ENCODE results near the gene MGAT5.

MGAT5 gene

GRCh38 chr2:134463699-134464022 lies 209.8 kb downstream of the MGAT5 start:
- H2BK15ac ChIP-seq (ENCODE audit: low read length), result peak overlapping the region; percentile 24
- no peak overlapping the region for H4K8ac ChIP-seq (ENCODE audit: low read depth, low read length)
- H4K91ac ChIP-seq (ENCODE audit: low read depth, low read length, poor library complexity), result no peak overlapping the region
- no peak overlapping the region for H2BK12ac ChIP-seq (ENCODE audit: low read length)
- no peak overlapping the region for H2BK5ac ChIP-seq (ENCODE audit: low read length)
- no peak for DNase-seq (ENCODE audit: low spot score)
- no peaks in the 10 kb centered on the region for H3K9me3 ChIP-seq (replicated peaks in 1 of 2; ENCODE audit: control insufficient read depth in 2 of 2, insufficient read depth in 1 of 2, low read depth in 1 of 2, low read length in 2 of 2)
- peak overlapping the region; percentile 20 for H3K18ac ChIP-seq (ENCODE audit: low read length)
- H3K27me3 ChIP-seq (ENCODE audit: control insufficient read depth in 3 of 3, insufficient read depth in 3 of 3, low read depth in 1 of 3, low read length in 3 of 3), result no peaks in the 10 kb centered on the region
- H3K14ac ChIP-seq (ENCODE audit: low read length), result no peak overlapping the region
- H3K4me2 ChIP-seq (ENCODE audit: insufficient read depth, low read length, poor library complexity, severe bottlenecking), result no peak overlapping the region
- H2AK5ac ChIP-seq (ENCODE audit: low read depth, low read length), result no peak overlapping the region
- no peak overlapping the region for H3K4ac ChIP-seq (ENCODE audit: low read length)
- peaks cover 0 to 6% of the 10 kb centered on the region in 2 donors for H3K4me1 ChIP-seq (ENCODE audit: control insufficient read depth in 2 of 2, insufficient read depth in 1 of 2, low read depth in 1 of 2, low read length in 2 of 2)
- no peaks in the 10 kb centered on the region for H3K79me1 ChIP-seq (ENCODE audit: low read depth, low read length)
- no peak overlapping the region for H3K4me3 ChIP-seq (ENCODE audit: low read length in 2 of 2)
- peak overlapping the region; percentile 44 for H3K9ac ChIP-seq (ENCODE audit: low read depth, low read length, poor library complexity)
- H3K27ac ChIP-seq (replicated peaks; ENCODE audit: low read length), result no peak overlapping the region
- WGBS, 2 donors (ENCODE audit: extremely low coverage in 2 of 2, insufficient read length in 2 of 2, insufficient replicate concordance in 1 of 2), result no CpG with 5 or more reads among the region's 7 CpGs
- H3K23ac ChIP-seq (ENCODE audit: low read depth, low read length, poor library complexity), result no peak overlapping the region
- H3K36me3 ChIP-seq (replicated peaks in 1 of 2; ENCODE audit: control insufficient read depth in 2 of 2, insufficient read depth in 2 of 2, low read length in 2 of 2), result no peaks in the 10 kb centered on the region
- H2AFZ ChIP-seq (ENCODE audit: low read length), result no peak overlapping the region
- H2BK120ac ChIP-seq (ENCODE audit: low read depth, low read length), result no peak overlapping the region

GRCh38 chr2:134465228-134466105 lies 211.6 kb downstream of the MGAT5 start:
- no peaks in the 10 kb centered on the region for H3K79me1 ChIP-seq (ENCODE audit: low read depth, low read length)
- H2AK5ac ChIP-seq (ENCODE audit: low read depth, low read length), result no peak overlapping the region
- no peak overlapping the region for H3K14ac ChIP-seq (ENCODE audit: low read length)
- no peak overlapping the region for H3K4me2 ChIP-seq (ENCODE audit: insufficient read depth, low read length, poor library complexity, severe bottlenecking)
- H3K18ac ChIP-seq (ENCODE audit: low read length), result no peak overlapping the region
- H4K91ac ChIP-seq (ENCODE audit: low read depth, low read length, poor library complexity), result no peak overlapping the region
- H3K9me3 ChIP-seq (replicated peaks in 1 of 2; ENCODE audit: control insufficient read depth in 2 of 2, insufficient read depth in 1 of 2, low read depth in 1 of 2, low read length in 2 of 2), result no peaks in the 10 kb centered on the region
- no peak overlapping the region for H2BK120ac ChIP-seq (ENCODE audit: low read depth, low read length)
- H3K23ac ChIP-seq (ENCODE audit: low read depth, low read length, poor library complexity), result no peak overlapping the region
- H3K27ac ChIP-seq (replicated peaks; ENCODE audit: low read length), result no peak overlapping the region
- no peaks in the 10 kb centered on the region for H3K36me3 ChIP-seq (replicated peaks in 1 of 2; ENCODE audit: control insufficient read depth in 2 of 2, insufficient read depth in 2 of 2, low read length in 2 of 2)
- H3K9ac ChIP-seq (ENCODE audit: low read depth, low read length, poor library complexity), result no peak overlapping the region
- no peak overlapping the region for H2AFZ ChIP-seq (ENCODE audit: low read length)
- H3K4me3 ChIP-seq (ENCODE audit: low read length in 2 of 2), result no peak overlapping the region
- H2BK15ac ChIP-seq (ENCODE audit: low read length), result no peak overlapping the region
- no peak overlapping the region for H4K8ac ChIP-seq (ENCODE audit: low read depth, low read length)
- 100% methylated on average over 1 of the region's 6 CpGs; no CpG with 5 or more reads in 1 of the 2 donors for WGBS, 2 donors (ENCODE audit: extremely low coverage in 2 of 2, insufficient read length in 2 of 2, insufficient replicate concordance in 1 of 2)
- no peak overlapping the region for H3K4ac ChIP-seq (ENCODE audit: low read length)
- H3K27me3 ChIP-seq (ENCODE audit: control insufficient read depth in 3 of 3, insufficient read depth in 3 of 3, low read depth in 1 of 3, low read length in 3 of 3), result no peaks in the 10 kb centered on the region
- DNase-seq (ENCODE audit: low spot score), result no peak
- no peak overlapping the region for H2BK5ac ChIP-seq (ENCODE audit: low read length)
- peaks cover 0 to 4% of the 10 kb centered on the region in 2 donors for H3K4me1 ChIP-seq (ENCODE audit: control insufficient read depth in 2 of 2, insufficient read depth in 1 of 2, low read depth in 1 of 2, low read length in 2 of 2)
- no peak overlapping the region for H2BK12ac ChIP-seq (ENCODE audit: low read length)

GRCh38 chr2:134466141-134466540 lies 212.3 kb downstream of the MGAT5 start:
- H3K14ac ChIP-seq (ENCODE audit: low read length), result no peak overlapping the region
- no peak overlapping the region for H2BK5ac ChIP-seq (ENCODE audit: low read length)
- H3K36me3 ChIP-seq (replicated peaks in 1 of 2; ENCODE audit: control insufficient read depth in 2 of 2, insufficient read depth in 2 of 2, low read length in 2 of 2), result no peaks in the 10 kb centered on the region
- H3K9ac ChIP-seq (ENCODE audit: low read depth, low read length, poor library complexity), result no peak overlapping the region
- no peaks in the 10 kb centered on the region for H3K79me1 ChIP-seq (ENCODE audit: low read depth, low read length)
- H3K4me1 ChIP-seq (ENCODE audit: control insufficient read depth in 2 of 2, insufficient read depth in 1 of 2, low read depth in 1 of 2, low read length in 2 of 2), result no peaks in the 10 kb centered on the region
- no peak overlapping the region for H3K23ac ChIP-seq (ENCODE audit: low read depth, low read length, poor library complexity)
- no peak overlapping the region for H3K4ac ChIP-seq (ENCODE audit: low read length)
- no peaks in the 10 kb centered on the region for H3K27me3 ChIP-seq (ENCODE audit: control insufficient read depth in 3 of 3, insufficient read depth in 3 of 3, low read depth in 1 of 3, low read length in 3 of 3)
- no peak overlapping the region for H3K4me2 ChIP-seq (ENCODE audit: insufficient read depth, low read length, poor library complexity, severe bottlenecking)
- no peak overlapping the region for H4K8ac ChIP-seq (ENCODE audit: low read depth, low read length)
- no peak overlapping the region for H4K91ac ChIP-seq (ENCODE audit: low read depth, low read length, poor library complexity)
- no peak overlapping the region for H2BK15ac ChIP-seq (ENCODE audit: low read length)
- no peak overlapping the region for H2AK5ac ChIP-seq (ENCODE audit: low read depth, low read length)
- H3K4me3 ChIP-seq (ENCODE audit: low read length in 2 of 2), result no peak overlapping the region
- H2BK12ac ChIP-seq (ENCODE audit: low read length), result no peak overlapping the region
- no peak overlapping the region for H3K18ac ChIP-seq (ENCODE audit: low read length)
- no peak overlapping the region for H2AFZ ChIP-seq (ENCODE audit: low read length)
- H2BK120ac ChIP-seq (ENCODE audit: low read depth, low read length), result no peak overlapping the region
- DNase-seq (ENCODE audit: low spot score), result no peak
- no peak overlapping the region for H3K27ac ChIP-seq (replicated peaks; ENCODE audit: low read length)
- H3K9me3 ChIP-seq (replicated peaks in 1 of 2; ENCODE audit: control insufficient read depth in 2 of 2, insufficient read depth in 1 of 2, low read depth in 1 of 2, low read length in 2 of 2), result no peaks in the 10 kb centered on the region
- no CpG with 5 or more reads among the region's 3 CpGs for WGBS, 2 donors (ENCODE audit: extremely low coverage in 2 of 2, insufficient read length in 2 of 2, insufficient replicate concordance in 1 of 2)

DNA sequence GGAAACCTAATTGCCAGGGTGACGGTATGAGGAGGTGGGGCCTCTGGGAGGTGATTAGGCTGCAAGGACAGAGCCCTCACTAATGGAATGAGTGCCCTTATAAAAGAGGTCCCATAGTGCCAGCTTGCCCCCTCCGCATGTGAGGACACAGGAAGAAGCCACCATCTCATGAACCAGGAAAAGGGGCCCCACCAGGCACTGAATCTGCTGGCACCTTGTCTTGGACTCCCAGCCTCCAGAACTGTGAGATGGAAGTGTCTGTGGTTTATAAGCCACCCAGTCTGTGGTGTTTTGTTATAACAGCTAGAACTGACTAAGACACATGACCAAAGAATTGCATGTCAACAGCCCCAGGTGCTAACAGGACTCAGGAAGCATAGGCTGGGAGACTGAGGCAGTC lies 214.3 kb downstream of the MGAT5 start:
- H2BK5ac ChIP-seq (ENCODE audit: low read length), result no peak overlapping the region
- WGBS, 2 donors (ENCODE audit: extremely low coverage in 2 of 2, insufficient read length in 2 of 2, insufficient replicate concordance in 1 of 2), result no CpG with 5 or more reads among the region's 2 CpGs
- H3K27me3 ChIP-seq (ENCODE audit: control insufficient read depth in 3 of 3, insufficient read depth in 3 of 3, low read depth in 1 of 3, low read length in 3 of 3), result no peaks in the 10 kb centered on the region
- H3K36me3 ChIP-seq (replicated peaks in 1 of 2; ENCODE audit: control insufficient read depth in 2 of 2, insufficient read depth in 2 of 2, low read length in 2 of 2), result no peaks in the 10 kb centered on the region
- H2AK5ac ChIP-seq (ENCODE audit: low read depth, low read length), result no peak overlapping the region
- no peaks in the 10 kb centered on the region for H3K9me3 ChIP-seq (replicated peaks in 1 of 2; ENCODE audit: control insufficient read depth in 2 of 2, insufficient read depth in 1 of 2, low read depth in 1 of 2, low read length in 2 of 2)
- no peak overlapping the region for H3K4me2 ChIP-seq (ENCODE audit: insufficient read depth, low read length, poor library complexity, severe bottlenecking)
- no peaks in the 10 kb centered on the region for H3K79me1 ChIP-seq (ENCODE audit: low read depth, low read length)
- no peak overlapping the region for H3K18ac ChIP-seq (ENCODE audit: low read length)
- H2BK120ac ChIP-seq (ENCODE audit: low read depth, low read length), result no peak overlapping the region
- DNase-seq (ENCODE audit: low spot score), result no peak
- no peak overlapping the region for H3K4me3 ChIP-seq (ENCODE audit: low read length in 2 of 2)
- H3K27ac ChIP-seq (replicated peaks; ENCODE audit: low read length), result no peak overlapping the region
- H2BK15ac ChIP-seq (ENCODE audit: low read length), result no peak overlapping the region
- no peak overlapping the region for H3K9ac ChIP-seq (ENCODE audit: low read depth, low read length, poor library complexity)
- no peak overlapping the region for H4K91ac ChIP-seq (ENCODE audit: low read depth, low read length, poor library complexity)
- no peak overlapping the region for H4K8ac ChIP-seq (ENCODE audit: low read depth, low read length)
- H3K4ac ChIP-seq (ENCODE audit: low read length), result no peak overlapping the region
- H3K23ac ChIP-seq (ENCODE audit: low read depth, low read length, poor library complexity), result no peak overlapping the region
- H2BK12ac ChIP-seq (ENCODE audit: low read length), result no peak overlapping the region
- no peak overlapping the region for H3K14ac ChIP-seq (ENCODE audit: low read length)
- no peaks in the 10 kb centered on the region for H3K4me1 ChIP-seq (ENCODE audit: control insufficient read depth in 2 of 2, insufficient read depth in 1 of 2, low read depth in 1 of 2, low read length in 2 of 2)
- no peak overlapping the region for H2AFZ ChIP-seq (ENCODE audit: low read length)
